GM21526 (cell line): ENCODE results near the gene GPR15LG.
"Not testable (repeated sequence)": the region's sequence is repeated elsewhere in the genome, so short reads cannot be mapped to it uniquely, and the experiment has no call there.

Source experiments
- ATAC-seq: cut with Tn5 transposase; IDR thresholded peaks from one replicate; pipeline ENCODE4 v1.9.1; 2021; ENCODE audit warnings: moderate library complexity; ENCODE audit not compliant: unreplicated experiment, low FRiP score

GPR15LG gene

GRCh38 chr10:84173501-84173929, at the start of gene GPR15LG:
Gene GPR15LG, plus strand, starts transcription at chr10:84173801. Its CDS starts 51 bp downstream, at chr10:84173852.
- peak; percentile 33 for ATAC-seq

GRCh38 chr10:84125910-84126784, 47.5 kb upstream of the GPR15LG start:
- not testable (repeated sequence) for ATAC-seq

- no peak for ATAC-seq
Measured at GRCh38 chr10:84126785-84127167, 46.8 kb upstream of the GPR15LG start.

- no peak for ATAC-seq
Measured at GRCh38 chr10:84135836-84136235, 37.8 kb upstream of the GPR15LG start.

GRCh38 chr10:84137811-84138210, 35.8 kb upstream of the GPR15LG start:
- no peak for ATAC-seq

- ATAC-seq: peak; percentile 15
Measured at GRCh38 chr10:84138478-84139125, 35.0 kb upstream of the GPR15LG start.

GRCh38 chr10:84139126-84140035, 34.2 kb upstream of the GPR15LG start, which contains the start of gene GHITM:
Gene GHITM, plus strand, starts transcription at chr10:84139509. Its CDS starts 1,992 bp downstream, at chr10:84141501.
- peak; percentile 98 for ATAC-seq

GRCh38 chr10:84140036-84140379, 33.6 kb upstream of the GPR15LG start:
- ATAC-seq: peak; percentile 1

GRCh38 chr10:84147347-84147746, 26.3 kb upstream of the GPR15LG start:
- no peak for ATAC-seq

GRCh38 chr10:84148006-84148597, 25.5 kb upstream of the GPR15LG start:
- peak; percentile 45 for ATAC-seq

GRCh38 chr10:84149854-84150253, 23.7 kb upstream of the GPR15LG start:
- ATAC-seq: no peak

- no peak for ATAC-seq
Measured at GRCh38 chr10:84152769-84153168, 20.8 kb upstream of the GPR15LG start.

GRCh38 chr10:84155521-84155920, 18.1 kb upstream of the GPR15LG start:
- ATAC-seq: no peak

GRCh38 chr10:84156009-84156408, 17.6 kb upstream of the GPR15LG start:
- no peak for ATAC-seq

GRCh38 chr10:84156768-84157167, 16.8 kb upstream of the GPR15LG start:
- ATAC-seq: no peak

GRCh38 chr10:84158061-84158460, 15.5 kb upstream of the GPR15LG start:
- ATAC-seq: no peak

GRCh38 chr10:84158550-84158949, 15.1 kb upstream of the GPR15LG start:
- ATAC-seq: no peak

- no peak for ATAC-seq
Measured at GRCh38 chr10:84159076-84159685, 14.4 kb upstream of the GPR15LG start.

- no peak for ATAC-seq
Measured at GRCh38 chr10:84160663-84161362, 12.8 kb upstream of the GPR15LG start.
